H1 (cell line): Measurements from ENCODE around the gene MT1X. TPM values are rescaled to one million over a fixed set of nuclear protein-coding genes. Genes with fewer than 3 reads are reported as not detected.

Experiments
- CTCF ChIA-PET: fragments of 300-600 bp; sonication (Branson Sonifier 250); formaldehyde crosslinking; loops from one replicate; lab custom pipeline; 2021; ENCODE audit not compliant: partially characterized antibody; lab: Charles Lee
- POLR2A ChIA-PET: fragments of 300-600 bp; sonication (Branson Sonifier 250); formaldehyde crosslinking; loops from one replicate; lab custom pipeline; 2021; ENCODE audit warnings: inconsistent platforms; ENCODE audit not compliant: partially characterized antibody; lab: Charles Lee
- DNase-seq, 2 experiments: peaks; one replicate each; pipeline versions ENCODE4 v3.0.0 to v3.0.0-alpha.2; 2010 to 2022; ENCODE audit warnings: low spot score in 2 of 2, low read depth in 1 of 2, mixed read lengths in 1 of 2
- FAIRE-seq: peaks from 2 replicates; lab custom pipeline; 2011; peaks lifted over from hg19 to GRCh38; lab: Jason Lieb, UNC
- H2AFZ ChIP-seq: 2 replicates; pipeline ENCODE4 v1.8.1; 2012; ENCODE audit warnings: low read length, inconsistent platforms
- H2AK5ac ChIP-seq: 2 replicates; pipeline ENCODE4 v1.6.1; 2013; ENCODE audit warnings: low read depth, low read length
- H2BK120ac ChIP-seq: replicated peaks from 2 replicates; pipeline ENCODE3; 2013; ENCODE audit warnings: low read depth, low read length, inconsistent platforms
- H2BK12ac ChIP-seq: 2 replicates; pipeline ENCODE4 v1.6.1; 2013; ENCODE audit warnings: low read depth, low read length
- H2BK15ac ChIP-seq: 2 replicates; pipeline ENCODE4 v1.6.1; 2013; ENCODE audit warnings: low read length
- H2BK20ac ChIP-seq: 2 replicates; pipeline ENCODE4 v1.6.1; 2013; ENCODE audit warnings: low read length
- H2BK5ac ChIP-seq: 2 replicates; pipeline ENCODE4 v1.6.1; 2013; ENCODE audit warnings: low read depth, low read length
- H3K14ac ChIP-seq: 2 replicates; pipeline ENCODE4 v1.6.1; 2013; ENCODE audit warnings: inconsistent platforms; ENCODE audit not compliant: insufficient read length
- H3K18ac ChIP-seq: 2 replicates; pipeline ENCODE4 v1.6.1; 2013; ENCODE audit warnings: low read length; ENCODE audit errors: extremely low read depth
- H3K23ac ChIP-seq: 2 replicates; pipeline ENCODE4 v1.6.1; 2013; ENCODE audit warnings: inconsistent platforms; ENCODE audit not compliant: insufficient read length
- H3K23me2 ChIP-seq: 2 replicates; pipeline ENCODE4 v1.6.1; 2013; ENCODE audit warnings: low read depth, low read length
- H3K27ac ChIP-seq: 2 replicates; pipeline ENCODE4 v1.6.1; 2011; ENCODE audit warnings: low read depth, low read length, inconsistent platforms
- H3K27me3 ChIP-seq, 4 experiments: replicated peaks in 1 of 4; 1 replicate in 1 of 4; 2 replicates in 3 of 4; pipeline versions ENCODE4 v1.6.1 to v1.8.1; 2011 to 2013; ENCODE audit warnings: low read length in 3 of 4, mild to moderate bottlenecking in 3 of 4, inconsistent platforms in 2 of 4, mixed read lengths in 2 of 4, moderate library complexity in 1 of 4; ENCODE audit not compliant: control insufficient read depth in 3 of 4, insufficient read depth in 3 of 4; ENCODE audit errors: extremely low read depth in 1 of 4
- H3K36me3 ChIP-seq, 4 experiments: 2 replicates each; pipeline versions ENCODE4 v1.6.1 to v1.8.1; 2011 to 2013; ENCODE audit warnings: mild to moderate bottlenecking in 4 of 4, low read length in 3 of 4, moderate library complexity in 2 of 4, control low read depth in 1 of 4, inconsistent platforms in 1 of 4; ENCODE audit not compliant: insufficient read depth in 4 of 4, control insufficient read depth in 2 of 4
- H3K4ac ChIP-seq: replicated peaks from 2 replicates; pipeline ENCODE3; 2013; ENCODE audit warnings: low read length, low read depth, mixed read lengths, inconsistent platforms; ENCODE audit not compliant: insufficient read length
- H3K4me1 ChIP-seq, 4 experiments: replicated peaks in 1 of 4; 1 replicate in 1 of 4; 2 replicates in 3 of 4; pipeline versions ENCODE4 v1.6.1 to v1.8.1; 2011 to 2013; ENCODE audit warnings: low read length in 3 of 4, inconsistent platforms in 2 of 4, mixed read lengths in 1 of 4; ENCODE audit not compliant: insufficient read depth in 4 of 4, control insufficient read depth in 3 of 4
- H3K4me2 ChIP-seq, 2 experiments: 2 replicates each; pipeline versions ENCODE4 v1.6.1 to v1.8.1; 2011 to 2013; ENCODE audit warnings: low read depth in 2 of 2, low read length in 2 of 2, control low read depth in 1 of 2, inconsistent platforms in 1 of 2, mild to moderate bottlenecking in 1 of 2; ENCODE audit not compliant: insufficient read depth in 1 of 2
- H3K4me3 ChIP-seq, 4 experiments: fragments of 200-600, 300-600 bp in 1 of 4; sonication (generic), shearing (Covaris generic), sonication (Bioruptor Twin) in 1 of 4; 2 replicates each; pipeline versions ENCODE4 v1.5.1 to v1.8.1; 2011 to 2016; ENCODE audit warnings: low read length in 4 of 4, low read depth in 3 of 4, control low read depth in 2 of 4, inconsistent platforms in 2 of 4, mild to moderate bottlenecking in 2 of 4, mixed read lengths in 1 of 4, moderate library complexity in 1 of 4; ENCODE audit not compliant: insufficient read depth in 2 of 4; ENCODE audit errors: extremely low read depth in 1 of 4
- H3K56ac ChIP-seq: replicated peaks from 2 replicates; pipeline ENCODE3; 2013; ENCODE audit warnings: low read depth, mild to moderate bottlenecking, mixed read lengths, low read length, inconsistent platforms; ENCODE audit not compliant: insufficient read length
- H3K79me1 ChIP-seq: 2 replicates; pipeline ENCODE4 v1.6.1; 2013; ENCODE audit warnings: low read depth, low read length, control low read depth
- H3K79me2 ChIP-seq, 2 experiments: 2 replicates each; pipeline versions ENCODE4 v1.6.1 to v1.8.1; 2012 to 2013; ENCODE audit warnings: low read length in 2 of 2, mild to moderate bottlenecking in 2 of 2, inconsistent platforms in 1 of 2; ENCODE audit not compliant: insufficient read depth in 2 of 2, control insufficient read depth in 1 of 2
- H3K9ac ChIP-seq, 4 experiments: replicated peaks in 1 of 4; 1 replicate in 1 of 4; 2 replicates in 3 of 4; pipeline versions ENCODE4 v1.6.1 to v1.8.1; 2011 to 2013; ENCODE audit warnings: low read depth in 3 of 4, low read length in 3 of 4, control low read depth in 2 of 4, mild to moderate bottlenecking in 2 of 4, moderate library complexity in 2 of 4, inconsistent platforms in 1 of 4; ENCODE audit errors: extremely low read depth in 1 of 4
- H3K9me3 ChIP-seq, 2 experiments: 2 replicates each; pipeline versions ENCODE4 v1.6.1 to v1.8.1; 2012 to 2013; ENCODE audit warnings: mild to moderate bottlenecking in 2 of 2, moderate library complexity in 2 of 2, control low read depth in 1 of 2, inconsistent platforms in 1 of 2, low read depth in 1 of 2, low read length in 1 of 2, mixed read lengths in 1 of 2; ENCODE audit not compliant: insufficient read depth in 2 of 2
- H4K20me1 ChIP-seq, 2 experiments: replicated peaks in 1 of 2; 2 replicates each; pipeline versions ENCODE3 to v1.8.1; 2011 to 2013; ENCODE audit warnings: inconsistent platforms in 2 of 2, low read length in 2 of 2, mild to moderate bottlenecking in 1 of 2; ENCODE audit not compliant: insufficient read depth in 2 of 2, control insufficient read depth in 1 of 2
- H4K5ac ChIP-seq: 2 replicates; pipeline ENCODE4 v1.6.1; 2013; ENCODE audit warnings: low read length, low read depth, mixed read lengths, inconsistent platforms; ENCODE audit not compliant: insufficient read length
- H4K8ac ChIP-seq: 2 replicates; pipeline ENCODE4 v1.8.0; 2013; ENCODE audit warnings: mild to moderate bottlenecking, moderate library complexity, low read length, inconsistent platforms; ENCODE audit not compliant: insufficient read depth; ENCODE audit errors: extremely low read depth
- H4K91ac ChIP-seq: replicated peaks from 2 replicates; pipeline ENCODE3; 2013; ENCODE audit warnings: low read length, mixed read lengths, inconsistent platforms; ENCODE audit not compliant: insufficient read length
- CHD1 ChIP-seq: IDR thresholded peaks from 2 replicates; pipeline ENCODE4 v1.6.1; 2012; ENCODE audit warnings: low read depth, low read length, improper control_type of control experiment
- KDM4A ChIP-seq: IDR thresholded peaks from one replicate; pipeline ENCODE4 v1.7.1; 2012; ENCODE audit warnings: low read depth, mild to moderate bottlenecking, moderate library complexity, low read length, inconsistent platforms; ENCODE audit not compliant: severe bottlenecking
- POLR2A ChIP-seq, 2 experiments: IDR thresholded peaks; 1 replicate in 1 of 2; 2 replicates in 1 of 2; pipeline ENCODE4 v1.6.1; 2011; ENCODE audit warnings: low read depth in 2 of 2, low read length in 2 of 2, mild to moderate bottlenecking in 2 of 2; ENCODE audit errors: control extremely low read depth in 1 of 2
- RBBP5 ChIP-seq: IDR thresholded peaks from 2 replicates; pipeline ENCODE4 v1.7.1; 2012; ENCODE audit warnings: low read depth, mild to moderate bottlenecking, inconsistent platforms, low read length, moderate library complexity, borderline replicate concordance
- ZNF274 ChIP-seq: IDR thresholded peaks from 2 replicates; pipeline ENCODE4 v1.7.0; 2012; ENCODE audit warnings: low read length, borderline replicate concordance; ENCODE audit errors: extremely low read depth
- WGBS, 2 experiments: shearing (Covaris generic) in 1 of 2; methylation state at CpG; one replicate each; pipeline versions ENCODE4 v1.1.6 to v1.1.7; 2013 to 2015; ENCODE audit warnings: low lambda C conversion rate in 2 of 2, mixed read lengths in 2 of 2, inconsistent platforms in 1 of 2, low coverage in 1 of 2, missing lambda C conversion rate in 1 of 2; ENCODE audit not compliant: insufficient replicate concordance in 2 of 2, insufficient coverage in 1 of 2, insufficient read length in 1 of 2; ENCODE audit errors: extremely low coverage in 1 of 2, missing lambda C conversion rate in 1 of 2; 5-methylcytosine and 5-hydroxymethylcytosine counted together
- polyA plus RNA-seq, 7 experiments: library from polyadenylated mRNA; depleted of rRNA in 3 of 7; stranded (reverse) in 5 of 7; unstranded in 2 of 7; fragments of >200 nt in 5 of 7; fragments of 200-250 nt in 2 of 7; gene quantifications; 1 replicate in 5 of 7; 2 replicates in 1 of 7; 4 replicates in 1 of 7; pipeline versions ENCODE4 v1.2.1 to v1.2.3, GENCODE V29; 2011 to 2013; ENCODE audit warnings: missing spikeins in 2 of 7, mixed read lengths in 2 of 7
- total RNA-seq: library from RNA; stranded (reverse); fragmentation: NEBNext Ultra II Directional; extraction: Animal tissue kit (Norgen Biotek cat#: 25700); gene quantifications from 2 replicates; pipeline ENCODE4 v1.2.1, GENCODE V29; 2021

The MT1X gene
- total and polyA plus RNA-seq, 2 of the 8 experiments (the other 6 are each of a cell fraction or from before 2014, with no cell fraction given): 52.4 to 1,060 TPM

GRCh38 chr16:56695246-56695645, 13.0 kb downstream of the MT1X start:
- H3K23ac ChIP-seq: no peak overlapping the region
- H3K18ac ChIP-seq: no peak overlapping the region
- no peaks in the 10 kb centered on the region for H3K4me1 ChIP-seq
- FAIRE-seq (no peak), DNase-seq (no peak)
- H3K4me3 ChIP-seq: no peak overlapping the region
- CTCF ChIA-PET: interaction anchor here (0.6 to 1.9 kb wide), 5 partner anchors 13 to 95 kb away, joined by 3 to 4 read pairs (median 3); partner anchors contain the start of gene MT1X
- H3K27me3 ChIP-seq: no peaks in the 10 kb centered on the region
- H3K9ac ChIP-seq: no peak overlapping the region
- H3K14ac ChIP-seq: no peak overlapping the region
- H4K8ac ChIP-seq: no peak overlapping the region; the same call in 1 of the 2 replicates
- no peak overlapping the region for H2AK5ac ChIP-seq
- no peak overlapping the region for H2AFZ ChIP-seq
- H3K79me1 ChIP-seq: no peaks in the 10 kb centered on the region
- TF ChIP-seq POLR2A (IDR thresholded peaks at IDR 0.05; ENCODE audit: control extremely low read depth in 1 of 2, low read depth in 2 of 2, low read length in 2 of 2) (no peak), RBBP5 (no peak), CHD1 (no peak), KDM4A (no peak), ZNF274 (no peak)
- no peak overlapping the region for H3K56ac ChIP-seq
- H3K4ac ChIP-seq: no peak overlapping the region
- H4K91ac ChIP-seq: no peak overlapping the region
- H3K27ac ChIP-seq: no peak overlapping the region
- H3K36me3 ChIP-seq: no peaks in the 10 kb centered on the region
- WGBS, 2 experiments: 20% methylated on average over 1 of the region's 1 CpG; no CpG with 5 or more reads in 1 of the 2 experiments
- H4K5ac ChIP-seq: no peak overlapping the region
- no peak overlapping the region for H2BK12ac ChIP-seq
- H3K4me2 ChIP-seq: no peak overlapping the region
- POLR2A ChIA-PET: interaction anchor here (0.8 to 5.0 kb wide), 2 partner anchors 12 to 27 kb away, joined by 4 to 28 read pairs; partner anchors contain the start of genes MT1G and MT1X
- H2BK120ac ChIP-seq: no peak overlapping the region
- no peaks in the 10 kb centered on the region for H3K79me2 ChIP-seq
- no peaks in the 10 kb centered on the region for H4K20me1 ChIP-seq
- H2BK15ac ChIP-seq: no peak overlapping the region
- H2BK5ac ChIP-seq: no peak overlapping the region
- H3K23me2 ChIP-seq: no peaks in the 10 kb centered on the region
- H3K9me3 ChIP-seq: peaks cover 0 to 4% of the 10 kb centered on the region in 2 experiments; a peak in 1 of 4 replicates
- H2BK20ac ChIP-seq: no peak overlapping the region
